ENCODE data around the gene FOXL1. TPM values are rescaled to one million over a fixed set of nuclear protein-coding genes. Genes with fewer than 3 reads are reported as not detected.

The FOXL1 gene
- total RNA-seq, 4 donors from 2014 or later = 0.09 to 1.3 (median 0.43) TPM

DNA sequence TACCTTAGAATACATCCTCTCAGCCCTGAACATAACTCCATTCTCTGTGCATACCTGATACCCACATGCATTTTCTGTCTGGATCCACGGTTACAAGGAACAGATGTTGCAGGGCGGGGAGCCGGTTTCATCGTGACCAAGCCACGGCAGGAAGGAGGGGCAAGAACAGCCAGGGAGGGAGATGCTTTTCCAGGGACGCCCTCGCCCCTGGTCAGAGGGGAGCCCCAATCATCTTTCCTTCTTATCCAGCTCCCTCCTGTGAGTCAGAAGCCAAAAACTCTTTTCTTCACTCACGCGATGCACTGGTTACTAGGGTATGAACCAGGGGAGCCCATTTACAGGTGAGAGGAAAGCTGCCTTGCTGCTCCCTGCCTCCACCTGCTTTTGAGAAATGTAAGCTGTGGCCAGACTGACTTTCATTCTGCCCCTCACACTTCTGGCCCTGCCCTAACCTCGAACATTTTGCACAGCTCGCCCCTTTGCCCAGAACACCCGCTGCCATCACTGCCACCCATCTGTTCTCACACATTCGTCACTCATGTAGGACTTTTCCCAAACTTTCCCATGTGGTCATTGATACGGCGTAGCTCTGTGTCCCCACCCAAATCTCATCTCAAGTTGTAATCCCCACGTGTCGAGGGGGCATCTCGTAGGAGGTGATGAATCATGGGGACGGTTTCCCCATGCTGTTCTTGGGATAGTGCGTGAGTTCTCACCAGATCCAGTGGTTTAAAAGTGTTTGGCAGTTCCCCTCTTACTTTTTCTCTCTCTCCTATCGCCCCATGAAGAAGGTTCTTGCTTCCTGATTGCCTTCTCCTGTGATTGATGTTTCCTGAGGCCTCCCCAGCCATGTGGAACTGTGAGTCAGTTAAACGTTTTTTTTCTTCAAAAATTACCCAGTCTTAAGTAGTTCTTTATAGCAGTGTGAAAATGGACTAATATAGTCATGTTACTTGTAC is 20.5 kb downstream of the FOXL1 start:
- TF ChIP-seq, protein P1, sequence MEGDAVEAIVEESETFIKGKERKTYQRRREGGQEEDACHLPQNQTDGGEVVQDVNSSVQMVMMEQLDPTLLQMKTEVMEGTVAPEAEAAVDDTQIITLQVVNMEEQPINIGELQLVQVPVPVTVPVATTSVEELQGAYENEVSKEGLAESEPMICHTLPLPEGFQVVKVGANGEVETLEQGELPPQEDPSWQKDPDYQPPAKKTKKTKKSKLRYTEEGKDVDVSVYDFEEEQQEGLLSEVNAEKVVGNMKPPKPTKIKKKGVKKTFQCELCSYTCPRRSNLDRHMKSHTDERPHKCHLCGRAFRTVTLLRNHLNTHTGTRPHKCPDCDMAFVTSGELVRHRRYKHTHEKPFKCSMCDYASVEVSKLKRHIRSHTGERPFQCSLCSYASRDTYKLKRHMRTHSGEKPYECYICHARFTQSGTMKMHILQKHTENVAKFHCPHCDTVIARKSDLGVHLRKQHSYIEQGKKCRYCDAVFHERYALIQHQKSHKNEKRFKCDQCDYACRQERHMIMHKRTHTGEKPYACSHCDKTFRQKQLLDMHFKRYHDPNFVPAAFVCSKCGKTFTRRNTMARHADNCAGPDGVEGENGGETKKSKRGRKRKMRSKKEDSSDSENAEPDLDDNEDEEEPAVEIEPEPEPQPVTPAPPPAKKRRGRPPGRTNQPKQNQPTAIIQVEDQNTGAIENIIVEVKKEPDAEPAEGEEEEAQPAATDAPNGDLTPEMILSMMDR (IDR thresholded peaks at IDR 0.05) = no peak
- DNase-seq (ENCODE audit: low spot score) (no peak), ATAC-seq (ENCODE audit: low FRiP score) (no peak)

DNA sequence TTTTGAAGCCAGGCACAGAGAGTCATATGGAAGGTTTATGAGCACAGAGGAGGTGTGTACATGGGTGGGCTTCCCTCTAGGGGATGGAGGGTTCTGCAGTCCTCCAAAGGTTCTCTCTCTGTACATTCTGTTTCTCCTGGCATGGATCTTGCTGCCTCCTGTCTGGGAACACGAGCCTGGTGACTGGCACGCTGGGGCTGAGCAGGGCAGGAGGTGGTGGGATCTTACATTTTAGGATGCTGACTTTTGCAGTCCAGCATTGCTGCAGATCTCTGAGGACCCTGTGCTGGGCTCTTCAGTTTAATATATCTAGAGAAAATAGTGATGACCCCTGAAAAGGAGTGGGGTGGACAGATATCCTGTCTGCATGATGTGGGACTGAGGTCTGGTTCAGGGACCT is 23.0 kb downstream of the FOXL1 start:
- no peak for ATAC-seq (ENCODE audit: low FRiP score)
- TF ChIP-seq, protein P1 (IDR thresholded peaks at IDR 0.05) = no peak

DNA sequence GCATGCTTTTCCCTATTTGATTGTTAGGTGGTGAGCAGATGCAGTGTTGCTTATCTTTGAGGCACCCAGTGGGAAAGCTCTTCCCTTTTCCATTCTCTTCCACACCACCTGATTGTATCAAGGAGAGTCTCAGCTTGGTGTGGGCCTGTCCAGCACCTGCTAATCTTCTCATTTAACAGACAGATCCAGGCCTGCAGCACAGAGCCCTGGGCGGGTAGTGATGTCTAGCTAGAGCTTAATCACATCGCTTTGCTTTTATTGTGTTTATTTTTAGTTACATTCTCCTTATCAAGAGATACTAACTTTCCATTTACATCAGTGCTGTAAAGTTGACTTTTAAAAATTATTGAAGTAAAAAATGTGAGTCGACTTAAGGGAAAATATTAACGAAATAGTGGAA is 24.2 kb downstream of the FOXL1 start:
- TF ChIP-seq, protein P1 (IDR thresholded peaks at IDR 0.05) = no peak
- ATAC-seq (ENCODE audit: low FRiP score) = no peak
- DNase-seq (ENCODE audit: low spot score) = no peak

More for the DNA sequence above, 23.0 kb downstream of the FOXL1 start:
- DNase-seq (ENCODE audit: low spot score) = no peak

DNA sequence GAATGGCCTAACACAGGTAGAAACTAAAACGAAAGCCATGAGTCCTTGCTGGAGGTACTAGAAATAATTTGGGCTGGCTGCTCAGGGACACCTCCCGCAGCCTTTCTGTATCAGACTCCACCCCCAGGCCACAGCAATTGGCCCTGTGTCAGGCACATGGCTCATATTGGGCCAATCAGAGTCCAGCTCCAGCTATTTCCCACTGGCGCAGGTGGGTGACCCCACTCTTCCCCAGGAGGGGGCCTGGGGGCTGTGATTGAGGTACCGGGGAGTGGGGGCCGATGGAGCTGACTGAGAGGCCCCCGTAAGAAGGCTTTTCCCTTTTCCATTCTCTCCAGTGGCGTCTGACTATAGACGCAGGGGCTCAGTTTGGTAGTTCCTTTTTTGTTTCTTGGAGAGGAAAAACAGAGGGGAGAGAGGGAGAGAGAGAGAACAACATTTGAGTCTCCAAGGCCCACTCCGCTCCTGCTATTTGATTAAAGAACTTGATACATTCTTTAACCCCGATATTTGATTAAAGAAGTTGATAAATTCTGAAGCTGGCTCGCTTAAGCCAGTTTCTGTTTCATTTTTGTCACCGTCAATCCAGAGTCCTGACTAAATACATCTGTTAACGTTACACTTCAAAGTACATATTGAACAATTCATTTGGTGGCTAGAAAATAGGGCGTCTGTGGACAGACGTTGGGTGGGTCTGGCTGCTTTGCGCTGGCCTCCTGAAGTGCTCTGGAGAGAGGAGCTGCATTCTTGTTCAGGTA is 26.3 kb downstream of the FOXL1 start:
- DNase-seq (ENCODE audit: low spot score) (no peak), ATAC-seq (ENCODE audit: low FRiP score) (no peak)
- TF ChIP-seq, protein P1 (IDR thresholded peaks at IDR 0.05) = no peak

DNA sequence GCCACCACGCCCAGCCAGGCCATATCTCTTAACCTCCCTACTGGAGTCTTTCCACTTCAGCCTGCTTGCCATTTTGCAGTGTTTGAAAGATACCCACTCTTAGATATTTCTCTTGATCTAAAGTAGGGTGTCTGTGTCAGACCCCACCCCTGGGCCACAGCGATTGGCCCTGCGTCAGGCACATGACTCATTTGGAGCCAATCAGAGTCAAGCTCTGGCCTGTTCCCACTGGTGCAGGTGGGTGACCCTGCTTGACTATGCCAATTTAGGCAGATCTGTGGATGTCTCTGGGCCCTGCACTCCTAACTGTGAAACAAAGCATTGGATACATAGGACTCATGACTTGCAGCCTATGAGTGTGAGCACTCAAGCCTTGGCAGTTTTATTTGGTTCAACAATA is 27.6 kb downstream of the FOXL1 start:
- ATAC-seq (ENCODE audit: low FRiP score) (no peak), DNase-seq (ENCODE audit: low spot score) (no peak)
- TF ChIP-seq, protein P1 (IDR thresholded peaks at IDR 0.05) = no peak

DNA sequence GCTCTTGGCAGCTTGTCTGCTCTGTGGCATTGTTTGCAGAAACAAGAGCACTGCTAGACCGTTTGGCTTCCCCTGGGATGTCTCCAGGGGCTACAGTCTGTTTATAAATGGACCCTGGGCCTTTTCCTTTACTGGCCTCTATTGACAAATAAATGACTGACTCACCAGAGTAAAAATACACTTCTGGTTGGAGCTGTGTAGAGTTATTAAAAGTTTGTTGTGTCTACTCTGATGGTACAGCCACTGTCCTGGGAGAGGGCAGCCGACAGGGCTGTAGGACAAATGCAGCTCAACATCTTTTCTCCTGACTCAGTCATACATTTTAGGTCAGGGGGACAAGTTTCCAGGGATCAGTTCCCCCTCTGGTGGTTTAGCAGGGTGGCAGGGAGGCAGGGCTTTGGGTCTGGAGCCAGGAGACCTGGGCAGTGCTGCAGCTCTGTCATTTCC is 30.0 kb downstream of the FOXL1 start:
- TF ChIP-seq, protein P1 (IDR thresholded peaks at IDR 0.05) = no peak
- no peak for ATAC-seq (ENCODE audit: low FRiP score)

More for the DNA sequence above, 30.0 kb downstream of the FOXL1 start:
- DNase-seq (ENCODE audit: low spot score) = no peak

Data from omental fat pad (tissue), 4 donors.